Suppressor macrophage treated with lipopolysaccharide for 4 hours (primary cell): ENCODE measurements around the gene CD2AP.
"Not testable (repeated sequence)": the region's sequence is repeated elsewhere in the genome, so short reads cannot be mapped to it uniquely, and the experiment has no call there.

Source experiments
- DNase-seq: peaks from one replicate; pipeline ENCODE4 v3.0.0-alpha.2; 2020

The CD2AP gene

GRCh38 chr6:47464052-47464451 lies 13.5 kb upstream of the CD2AP start:
- no peak for DNase-seq

DNA sequence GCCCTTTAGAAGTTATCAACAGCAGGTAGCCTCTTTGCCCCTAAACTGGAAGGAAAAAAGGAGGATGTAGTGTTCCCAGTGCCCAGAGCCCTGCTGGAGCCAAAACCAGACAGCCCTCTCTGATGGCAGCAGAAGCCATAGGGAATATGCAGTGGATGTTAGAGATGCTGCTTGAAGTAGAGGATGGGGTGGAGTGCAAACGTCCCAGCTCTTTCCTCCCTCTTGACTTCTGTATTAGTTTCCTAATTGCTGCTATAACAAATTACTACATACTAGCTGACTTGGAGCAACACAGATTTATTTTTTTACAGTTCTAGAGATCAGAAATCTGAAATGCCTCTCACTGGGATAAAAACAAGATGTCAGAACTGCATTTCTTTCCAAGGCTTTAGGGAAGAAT lies 12.5 kb upstream of the CD2AP start:
- DNase-seq: no peak

- no peak for DNase-seq
Observed at GRCh38 chr6:47471911-47472310, 5.7 kb upstream of the CD2AP start.

DNA sequence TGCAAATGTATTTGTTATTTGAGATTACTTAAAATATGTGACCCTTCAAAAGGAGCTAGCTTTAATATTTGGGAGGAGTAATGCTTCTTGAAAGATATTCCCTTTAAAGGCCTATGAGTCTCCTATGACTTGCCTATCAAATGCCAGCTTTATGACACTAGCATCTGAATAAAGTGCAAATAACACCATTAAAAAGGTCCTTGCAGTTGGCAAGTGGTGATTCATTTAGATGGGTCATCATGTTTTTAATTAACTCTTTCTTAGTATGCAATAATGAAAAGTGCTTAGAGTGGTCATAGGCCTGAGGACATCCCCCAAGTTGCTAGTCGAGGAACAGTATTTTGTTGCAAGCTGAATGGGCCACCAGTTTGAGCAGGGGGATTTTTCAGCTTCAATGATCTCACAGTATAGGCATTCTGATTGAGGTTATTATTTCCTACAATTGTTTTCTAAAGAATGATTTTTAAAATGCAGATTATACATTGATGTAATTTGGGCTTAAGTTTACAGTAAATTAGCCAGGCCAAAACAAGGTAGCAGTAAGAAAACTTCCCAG lies 3.7 kb upstream of the CD2AP start:
- DNase-seq: no peak

DNA sequence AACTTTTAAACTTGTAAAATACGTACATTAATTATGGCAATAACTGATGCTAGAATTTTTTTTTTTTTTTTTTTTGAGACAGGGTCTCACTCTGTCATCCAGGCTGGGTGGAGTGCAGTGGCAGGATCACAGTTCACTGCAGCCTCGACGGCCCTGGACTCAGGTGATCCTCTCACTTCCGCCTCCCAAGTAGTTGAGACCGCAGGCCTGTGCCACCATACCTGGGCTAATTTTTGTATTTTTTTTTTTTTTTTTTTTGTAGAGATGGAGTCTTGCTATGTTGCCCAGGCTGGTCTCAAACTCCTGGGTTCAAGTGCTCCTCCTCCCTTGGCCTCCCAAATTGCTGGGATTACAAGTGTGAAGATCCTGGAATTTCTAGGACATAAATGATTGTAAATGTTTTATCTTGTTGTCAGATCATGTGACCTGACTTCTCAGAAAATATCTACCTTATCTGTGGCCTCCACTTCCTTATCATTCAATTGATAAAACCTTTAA lies 2.2 kb upstream of the CD2AP start:
- DNase-seq: no peak

DNA sequence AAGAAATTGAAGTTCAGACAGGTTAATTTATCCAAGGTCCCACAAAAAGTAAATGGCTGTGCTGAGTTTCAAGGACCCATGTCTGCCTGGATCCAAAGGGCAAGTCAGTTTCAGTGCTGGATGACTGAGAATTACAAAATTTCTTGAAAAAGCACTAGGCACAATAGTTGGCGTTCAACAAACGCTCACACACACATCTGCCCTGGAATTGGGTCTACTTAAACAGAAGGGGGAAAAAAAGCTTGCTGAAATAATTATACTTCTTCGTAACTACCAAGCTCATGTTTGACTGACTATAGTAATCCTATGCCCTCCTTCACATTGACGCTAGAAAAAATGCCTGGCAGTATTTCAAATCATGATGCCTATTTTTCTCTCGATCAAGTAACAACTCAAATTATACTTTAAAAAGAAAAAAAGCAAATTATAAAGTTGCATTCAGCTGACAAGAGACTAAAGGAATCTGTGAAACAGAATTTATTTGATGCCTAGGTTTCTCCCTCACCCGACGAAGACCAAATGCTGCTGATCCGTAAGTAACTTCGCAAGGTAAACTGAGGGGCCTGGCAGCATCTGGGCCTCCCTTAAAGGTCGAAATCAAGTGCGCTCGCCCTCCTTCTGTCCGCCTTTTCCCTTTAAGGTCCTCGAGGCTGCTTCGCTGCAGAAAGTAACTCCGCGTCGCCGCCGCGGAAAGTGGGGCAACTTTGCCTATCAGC lies 650 bp upstream of the CD2AP start:
- DNase-seq: no peak

DNA sequence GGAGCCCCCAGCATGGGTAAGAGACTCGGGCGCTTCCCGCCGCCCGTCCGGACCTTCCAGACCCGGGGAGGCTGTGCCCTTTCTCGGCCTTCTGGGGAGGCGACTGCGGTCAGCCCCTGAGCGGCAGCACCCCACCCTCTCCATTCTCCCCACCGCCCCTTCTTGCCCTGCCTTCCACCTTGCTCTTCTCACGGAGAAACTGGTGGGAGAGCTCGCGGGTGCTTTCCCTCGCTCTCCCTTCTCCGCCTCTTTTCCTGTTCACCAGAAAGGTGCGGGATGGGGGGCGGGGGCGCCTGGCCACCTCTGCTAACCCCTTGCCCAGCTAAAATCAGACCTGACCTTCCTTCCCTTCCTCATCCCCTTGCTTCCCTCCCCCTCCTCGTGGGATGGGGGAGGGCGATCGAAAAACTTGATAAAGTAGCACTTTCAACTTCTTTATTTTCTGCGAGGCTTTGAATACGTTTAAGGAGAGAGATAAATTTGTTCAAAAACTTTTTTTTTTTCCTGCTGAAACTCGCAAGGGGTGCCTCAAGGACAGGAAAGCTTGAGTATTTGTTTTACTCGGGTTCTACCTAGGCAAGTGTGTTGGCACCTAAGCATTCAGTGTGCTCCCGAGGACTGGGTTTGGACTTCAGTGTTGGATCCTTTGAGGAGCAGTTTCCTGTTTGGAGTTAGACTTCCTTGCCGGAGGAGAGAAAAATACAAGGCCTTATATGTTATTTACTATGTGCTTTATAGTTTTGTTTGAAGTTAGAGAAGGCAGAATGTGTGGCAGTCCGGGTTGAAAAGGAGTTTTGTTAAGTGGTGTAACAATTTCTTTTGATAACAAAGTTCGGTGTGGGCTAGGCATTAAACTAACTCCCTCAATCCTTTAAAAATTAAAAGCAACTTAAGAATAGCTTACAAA lies 897 bp downstream of the CD2AP start:
- peak; percentile 23 for DNase-seq

DNA sequence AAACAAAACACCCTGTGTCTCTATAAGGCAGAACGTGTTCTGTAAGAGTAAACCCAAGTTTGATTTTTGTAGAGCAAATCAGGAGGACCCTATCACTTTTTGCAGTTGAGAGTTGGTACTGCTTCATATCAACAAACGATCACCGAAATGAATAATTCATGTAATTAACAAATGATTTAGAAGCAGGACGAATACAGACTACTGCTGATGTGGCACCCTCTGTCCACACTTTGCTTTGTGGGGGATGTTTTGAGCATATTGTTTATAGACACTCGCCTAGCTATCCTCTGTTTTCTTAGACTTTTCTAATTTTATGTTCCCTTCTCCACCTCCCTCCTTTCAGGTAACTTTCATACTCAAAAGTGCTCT lies 1.5 kb downstream of the CD2AP start:
- DNase-seq: no peak

GRCh38 chr6:47479874-47480273 lies 2.3 kb downstream of the CD2AP start:
- no peak for DNase-seq

DNA sequence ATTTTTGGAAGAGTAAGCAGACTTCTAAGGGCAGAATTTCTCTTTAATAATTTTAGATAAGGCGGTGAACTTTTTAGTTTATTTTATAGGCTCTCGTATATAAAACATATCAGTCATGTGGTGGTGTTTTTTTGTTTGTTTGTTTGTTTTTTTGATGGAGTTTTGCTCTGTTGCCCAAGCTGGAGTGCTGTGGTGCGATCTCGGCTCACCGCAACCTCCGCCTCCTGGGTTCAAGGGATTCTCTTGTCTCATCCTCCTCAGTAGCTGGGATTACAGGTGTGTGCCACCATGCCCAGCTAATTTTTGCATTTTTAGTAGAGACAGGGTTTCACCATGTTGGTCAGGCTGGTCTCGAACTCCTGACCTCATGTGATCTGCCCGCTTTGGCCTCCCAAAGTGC lies 3.6 kb downstream of the CD2AP start:
- DNase-seq: not testable (repeated sequence)

GRCh38 chr6:47481806-47482205 lies 4.2 kb downstream of the CD2AP start:
- DNase-seq: no peak

GRCh38 chr6:47483516-47483852 lies 5.9 kb downstream of the CD2AP start:
- DNase-seq: no peak

GRCh38 chr6:47483853-47484546 lies 6.4 kb downstream of the CD2AP start:
- DNase-seq: no peak

DNA sequence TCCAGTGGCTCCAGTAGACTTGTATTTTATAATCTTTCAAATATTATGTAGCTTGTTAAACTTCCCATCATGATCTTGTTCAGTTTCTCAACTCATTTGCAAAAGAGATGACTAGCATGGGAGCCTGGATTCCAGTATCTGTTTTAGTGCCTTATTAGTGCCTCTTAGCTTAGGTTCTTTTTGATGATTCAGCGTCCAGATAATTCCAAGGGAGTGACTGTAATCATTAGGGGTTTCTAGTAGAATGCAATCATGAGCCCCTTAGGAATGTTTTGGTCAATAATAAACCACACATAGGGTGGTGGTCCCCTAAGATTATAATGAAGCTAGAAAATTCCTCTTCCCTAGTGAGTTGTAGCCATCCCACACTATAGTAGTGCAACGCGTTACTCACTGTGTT lies 7.0 kb downstream of the CD2AP start:
- DNase-seq: no peak

DNA sequence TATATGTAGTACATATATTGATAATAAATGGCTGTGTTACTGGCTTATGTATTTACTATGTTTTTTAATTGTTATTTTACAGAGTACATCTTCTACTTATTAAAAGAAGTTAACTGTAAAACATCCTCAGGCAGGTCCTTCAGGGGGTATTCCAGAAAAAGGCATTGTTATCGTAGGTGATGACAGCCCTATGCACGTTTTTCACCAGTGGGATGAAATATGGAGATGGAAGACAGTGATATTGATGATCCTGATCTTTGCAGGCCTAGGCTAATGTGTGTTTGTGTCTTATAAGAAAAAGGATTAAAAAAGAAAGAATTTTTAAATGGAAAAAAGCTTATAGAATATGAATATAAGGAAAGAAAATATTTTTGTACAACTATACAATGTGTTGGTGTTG lies 7.5 kb downstream of the CD2AP start:
- DNase-seq: no peak

- DNase-seq: no peak
Observed at GRCh38 chr6:47485491-47486135, 8.0 kb downstream of the CD2AP start.

- DNase-seq: no peak
Observed at GRCh38 chr6:47489995-47490394, 12.4 kb downstream of the CD2AP start.

DNA sequence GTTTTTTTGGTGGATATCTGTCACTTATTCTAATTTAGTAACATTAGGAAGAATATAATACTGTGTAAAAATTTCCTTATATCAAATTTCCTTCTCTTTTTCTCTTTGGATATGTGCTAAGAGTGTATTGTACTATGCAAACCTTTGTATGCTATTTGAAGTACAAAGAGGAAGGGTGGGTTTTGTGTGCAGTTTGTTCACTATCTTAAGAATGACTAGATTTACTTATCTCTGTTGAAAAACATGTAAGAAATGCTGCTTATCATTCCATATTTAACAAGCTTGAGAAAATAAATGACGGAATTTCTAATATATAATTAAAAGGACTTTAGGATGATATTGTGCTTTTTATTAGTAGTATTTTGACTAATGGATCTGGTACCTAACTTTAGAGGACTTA lies 13.1 kb downstream of the CD2AP start:
- DNase-seq: no peak

- no peak for DNase-seq
Observed at GRCh38 chr6:47492355-47492754, 14.8 kb downstream of the CD2AP start.

GRCh38 chr6:47495207-47495606 lies 17.6 kb downstream of the CD2AP start:
- no peak for DNase-seq

GRCh38 chr6:47495954-47496545 lies 18.5 kb downstream of the CD2AP start:
- DNase-seq: no peak

DNA sequence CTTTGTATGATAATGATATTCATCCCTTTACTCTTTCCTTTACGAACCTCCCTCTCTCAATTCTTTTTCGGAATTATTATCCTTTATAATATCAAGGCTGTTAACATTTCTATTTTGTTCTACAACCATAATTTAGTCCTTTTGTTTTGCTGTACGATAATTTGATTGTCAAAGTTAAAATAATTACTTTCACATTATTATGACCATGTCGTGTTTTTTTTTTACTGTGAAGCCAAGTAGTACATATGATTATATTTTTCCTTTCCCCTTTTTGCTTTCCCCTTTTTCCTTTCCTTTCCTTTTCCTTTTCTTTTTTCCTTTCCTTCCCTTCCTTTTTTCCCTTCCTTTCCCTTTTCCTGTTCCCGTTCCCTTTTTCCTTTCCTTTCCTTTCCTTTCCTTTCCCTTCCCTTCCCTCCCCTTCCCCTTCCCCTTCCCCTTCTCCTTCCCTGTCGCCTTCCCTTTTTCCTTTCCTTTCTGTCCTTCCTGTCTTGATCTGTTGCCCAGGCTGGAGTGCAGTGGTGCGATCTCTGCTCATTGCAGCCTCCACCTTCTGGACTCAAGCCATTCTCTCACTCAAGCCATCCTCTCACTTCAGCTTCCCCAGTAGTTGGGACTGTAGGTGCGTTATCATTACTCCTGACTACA lies 19.5 kb downstream of the CD2AP start:
- DNase-seq: no peak
